C4-2B (cell line): ENCODE measurements around the gene CCDC102B.

ENCODE experiments used
- ZFX ChIP-seq: fragments of 450-650 bp; IDR thresholded peaks from 2 replicates; pipeline ENCODE4 v1.6.1; 2017
- TF ChIP-seq, protein P1 (sequence below): fragments of 450-650 bp; conservative IDR thresholded peaks from 2 replicates; pipeline ENCODE4 v1.5.1; 2017; ENCODE audit warnings: mild to moderate bottlenecking

DNA sequence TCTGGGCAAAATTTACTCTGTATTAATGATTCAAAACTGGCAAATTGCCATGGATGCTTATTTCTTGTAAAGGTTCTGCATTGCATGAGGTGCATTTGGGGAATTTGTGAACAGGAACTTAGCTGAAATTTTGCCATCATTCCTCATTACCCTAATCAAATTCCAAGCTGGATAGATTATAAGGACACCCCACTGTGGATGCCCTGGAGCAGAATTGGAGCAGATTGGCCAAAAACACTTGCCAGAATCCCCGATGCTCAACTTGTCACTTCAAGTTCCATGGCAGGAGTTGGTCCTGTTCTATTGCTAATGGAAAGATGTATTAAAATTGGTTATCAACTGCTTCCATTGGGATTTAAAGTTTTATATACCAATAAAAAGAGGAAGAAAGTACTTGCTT, 237.9 kb downstream of the CCDC102B start:
- TF ChIP-seq, protein P1, sequence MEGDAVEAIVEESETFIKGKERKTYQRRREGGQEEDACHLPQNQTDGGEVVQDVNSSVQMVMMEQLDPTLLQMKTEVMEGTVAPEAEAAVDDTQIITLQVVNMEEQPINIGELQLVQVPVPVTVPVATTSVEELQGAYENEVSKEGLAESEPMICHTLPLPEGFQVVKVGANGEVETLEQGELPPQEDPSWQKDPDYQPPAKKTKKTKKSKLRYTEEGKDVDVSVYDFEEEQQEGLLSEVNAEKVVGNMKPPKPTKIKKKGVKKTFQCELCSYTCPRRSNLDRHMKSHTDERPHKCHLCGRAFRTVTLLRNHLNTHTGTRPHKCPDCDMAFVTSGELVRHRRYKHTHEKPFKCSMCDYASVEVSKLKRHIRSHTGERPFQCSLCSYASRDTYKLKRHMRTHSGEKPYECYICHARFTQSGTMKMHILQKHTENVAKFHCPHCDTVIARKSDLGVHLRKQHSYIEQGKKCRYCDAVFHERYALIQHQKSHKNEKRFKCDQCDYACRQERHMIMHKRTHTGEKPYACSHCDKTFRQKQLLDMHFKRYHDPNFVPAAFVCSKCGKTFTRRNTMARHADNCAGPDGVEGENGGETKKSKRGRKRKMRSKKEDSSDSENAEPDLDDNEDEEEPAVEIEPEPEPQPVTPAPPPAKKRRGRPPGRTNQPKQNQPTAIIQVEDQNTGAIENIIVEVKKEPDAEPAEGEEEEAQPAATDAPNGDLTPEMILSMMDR, result no peak
- no peak for TF ChIP-seq ZFX
